NCI-H82 (cell line): Measurements from ENCODE around the gene NLGN2.
A peak's percentile ranks its signal among the peaks of the same experiment; 100 is the strongest.

ENCODE experiments used
- DNase-seq: peaks from one replicate; lab custom pipeline; 2025; lab: John Stamatoyannopoulos, UW

Gene NLGN2

DNA sequence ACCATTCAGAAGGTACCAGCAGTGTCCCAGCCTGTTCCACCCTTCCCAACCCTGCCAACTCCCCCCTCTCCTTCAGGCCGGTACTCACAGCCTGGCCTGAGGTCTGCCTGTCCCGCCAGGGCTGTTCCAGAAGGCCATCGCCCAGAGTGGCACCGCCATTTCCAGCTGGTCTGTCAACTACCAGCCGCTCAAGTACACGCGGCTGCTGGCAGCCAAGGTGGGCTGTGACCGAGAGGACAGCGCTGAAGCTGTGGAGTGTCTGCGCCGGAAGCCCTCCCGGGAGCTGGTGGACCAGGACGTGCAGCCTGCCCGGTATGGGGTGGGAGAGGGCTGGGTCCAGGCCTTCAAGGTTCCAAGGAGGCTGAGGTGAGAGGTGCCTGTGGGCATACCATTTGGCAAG is 7.2 kb downstream of the NLGN2 start:
- no peak for DNase-seq

DNA sequence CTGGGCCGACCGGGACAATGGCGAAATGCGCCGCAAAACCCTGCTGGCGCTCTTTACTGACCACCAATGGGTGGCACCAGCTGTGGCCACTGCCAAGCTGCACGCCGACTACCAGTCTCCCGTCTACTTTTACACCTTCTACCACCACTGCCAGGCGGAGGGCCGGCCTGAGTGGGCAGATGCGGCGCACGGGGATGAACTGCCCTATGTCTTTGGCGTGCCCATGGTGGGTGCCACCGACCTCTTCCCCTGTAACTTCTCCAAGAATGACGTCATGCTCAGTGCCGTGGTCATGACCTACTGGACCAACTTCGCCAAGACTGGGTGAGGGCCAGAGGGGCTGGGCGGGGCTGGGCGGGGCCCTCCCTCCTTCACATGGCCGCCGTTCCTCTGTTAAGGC is 8.1 kb downstream of the NLGN2 start:
- DNase-seq = no peak

DNA sequence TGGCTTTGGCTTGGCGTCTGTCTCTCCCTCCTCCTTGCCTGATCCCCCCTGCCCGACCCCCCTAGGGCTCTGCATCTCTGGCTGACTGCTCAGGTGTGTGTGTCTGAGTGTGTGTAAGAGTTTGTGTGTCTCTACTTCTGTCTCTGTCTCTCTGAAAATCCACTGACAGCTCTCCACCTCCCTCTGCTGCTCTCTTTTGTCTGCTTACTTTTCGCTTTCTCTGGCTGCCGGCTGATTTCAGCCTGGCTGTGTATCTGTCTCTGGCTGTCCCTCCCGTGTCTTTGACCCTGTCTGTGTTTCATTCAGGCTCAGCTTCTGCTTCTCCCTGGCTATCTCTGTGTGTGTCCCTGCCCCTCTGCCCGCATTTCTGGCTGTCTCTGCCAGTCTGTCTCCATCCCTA is 8.7 kb downstream of the NLGN2 start:
- no peak for DNase-seq

DNA sequence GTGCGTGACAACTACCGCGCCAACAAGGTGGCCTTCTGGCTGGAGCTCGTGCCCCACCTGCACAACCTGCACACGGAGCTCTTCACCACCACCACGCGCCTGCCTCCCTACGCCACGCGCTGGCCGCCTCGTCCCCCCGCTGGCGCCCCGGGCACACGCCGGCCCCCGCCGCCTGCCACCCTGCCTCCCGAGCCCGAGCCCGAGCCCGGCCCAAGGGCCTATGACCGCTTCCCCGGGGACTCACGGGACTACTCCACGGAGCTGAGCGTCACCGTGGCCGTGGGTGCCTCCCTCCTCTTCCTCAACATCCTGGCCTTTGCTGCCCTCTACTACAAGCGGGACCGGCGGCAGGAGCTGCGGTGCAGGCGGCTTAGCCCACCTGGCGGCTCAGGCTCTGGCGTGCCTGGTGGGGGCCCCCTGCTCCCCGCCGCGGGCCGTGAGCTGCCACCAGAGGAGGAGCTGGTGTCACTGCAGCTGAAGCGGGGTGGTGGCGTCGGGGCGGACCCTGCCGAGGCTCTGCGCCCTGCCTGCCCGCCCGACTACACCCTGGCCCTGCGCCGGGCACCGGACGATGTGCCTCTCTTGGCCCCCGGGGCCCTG is 9.5 kb downstream of the NLGN2 start:
- DNase-seq = no peak

DNA sequence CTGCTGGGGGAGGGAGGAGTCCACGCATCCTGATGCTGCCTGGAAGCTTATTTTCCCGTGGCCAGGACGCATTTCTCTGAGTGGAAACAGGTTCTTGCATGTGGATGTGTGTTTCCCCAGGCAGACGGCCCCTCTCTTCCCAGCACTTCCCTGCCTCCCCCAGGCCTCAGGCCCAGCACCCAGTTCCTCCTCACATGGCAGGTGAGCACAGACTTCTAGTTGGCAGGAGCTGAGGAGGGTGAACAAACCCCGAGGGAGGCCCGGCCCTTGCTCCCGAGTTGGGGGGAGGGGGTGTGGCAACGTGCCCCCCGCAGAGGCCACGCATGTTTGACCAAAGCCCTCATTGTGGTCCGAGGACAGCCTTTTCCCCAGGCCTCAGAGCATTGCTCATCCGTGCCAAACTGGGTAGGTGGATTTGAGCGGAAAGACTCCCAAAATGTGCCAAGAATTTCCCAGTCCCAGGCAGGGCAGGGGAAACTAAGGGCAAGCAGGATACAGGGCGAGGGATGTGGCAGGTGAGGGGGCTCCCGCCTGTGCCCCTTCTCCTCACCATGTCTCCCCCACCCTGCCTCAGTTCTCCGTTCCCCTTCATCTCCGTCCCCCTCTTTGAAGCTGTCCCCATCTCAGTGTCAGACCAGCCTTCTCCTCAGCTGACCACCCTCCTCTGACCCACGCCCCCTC is 11.0 kb downstream of the NLGN2 start:
- DNase-seq = no peak

DNA sequence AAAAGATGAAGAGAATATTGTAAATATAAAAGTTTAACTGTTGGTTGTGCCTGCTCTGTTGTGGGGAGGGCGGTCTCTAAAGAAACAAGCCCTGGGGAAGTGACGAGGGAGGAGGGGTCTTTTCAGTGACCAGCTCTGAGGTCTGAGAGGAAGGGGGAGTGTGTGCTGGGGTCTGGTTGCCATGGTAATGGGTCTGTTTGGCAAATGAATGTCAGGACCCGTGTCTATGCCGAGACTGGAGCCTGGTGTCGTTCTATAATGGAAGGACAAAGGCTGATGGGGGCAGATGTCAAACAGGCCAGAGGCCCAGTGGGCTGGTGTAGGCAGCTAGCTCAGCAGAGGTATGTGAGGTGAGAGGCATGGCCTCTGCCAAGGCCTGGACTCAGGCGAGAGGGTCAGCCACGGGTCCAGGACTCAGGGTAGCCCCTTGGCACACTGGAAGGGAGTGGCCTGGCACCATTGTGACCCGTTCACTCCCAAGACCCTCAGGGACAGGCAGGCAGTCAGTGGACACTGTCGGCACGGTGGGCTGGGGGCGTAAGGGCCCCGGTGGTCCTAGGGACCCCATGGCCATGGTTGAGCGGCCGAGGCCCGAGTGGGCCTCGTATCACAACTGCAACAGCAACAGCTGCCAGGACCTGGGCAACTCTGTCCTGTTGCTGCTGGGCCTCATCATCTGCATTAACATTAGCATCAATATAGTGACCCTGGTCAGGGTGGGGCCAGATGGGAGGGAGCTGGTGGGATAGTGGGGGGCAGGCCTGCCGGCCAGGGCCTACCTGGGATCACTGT is 12.4 kb downstream of the NLGN2 start, which contains the start of gene SPEM1:
Gene SPEM1 (plus strand): TSS at position 506 of the 792 bp plus-strand sequence. CDS start 61 bp downstream, at position 567.
- no peak for DNase-seq

DNA sequence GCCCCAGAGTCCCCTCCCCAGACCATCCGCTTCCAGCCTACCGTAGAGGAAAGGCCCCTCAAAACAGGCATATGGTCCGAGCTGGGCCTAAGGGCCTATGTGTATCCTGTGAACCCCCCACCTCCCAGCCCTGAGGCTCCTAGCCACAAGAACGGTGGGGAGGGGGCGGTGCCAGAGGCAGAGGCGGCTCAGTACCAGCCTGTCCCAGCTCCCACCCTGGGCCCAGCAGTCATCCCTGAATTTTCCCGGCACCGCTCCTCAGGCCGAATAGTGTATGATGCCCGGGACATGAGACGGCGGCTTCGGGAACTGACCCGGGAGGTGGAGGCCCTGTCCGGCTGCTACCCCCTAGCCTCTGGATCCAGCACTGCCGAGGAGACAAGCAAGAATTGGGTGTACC is 13.5 kb downstream of the NLGN2 start:
- no peak for DNase-seq

DNA sequence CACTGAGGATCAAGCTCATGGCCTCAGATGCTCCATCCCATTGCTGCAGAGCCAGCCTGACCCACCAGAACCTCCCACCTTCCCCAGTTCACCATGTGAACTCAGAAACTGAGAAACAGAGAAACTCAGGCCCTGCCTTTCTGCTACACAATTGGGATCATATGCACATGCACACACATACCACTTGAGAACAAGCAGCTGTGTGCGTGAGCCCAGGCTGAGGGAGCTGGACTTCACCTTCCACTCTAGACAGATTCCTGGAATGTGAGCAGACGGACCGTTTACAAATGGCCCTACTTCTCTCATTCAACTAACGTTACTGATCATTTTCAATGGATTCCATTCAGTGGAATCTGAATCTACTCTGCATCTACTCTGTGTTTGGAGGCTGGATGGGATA is 16.0 kb downstream of the NLGN2 start:
- no peak for DNase-seq

DNA sequence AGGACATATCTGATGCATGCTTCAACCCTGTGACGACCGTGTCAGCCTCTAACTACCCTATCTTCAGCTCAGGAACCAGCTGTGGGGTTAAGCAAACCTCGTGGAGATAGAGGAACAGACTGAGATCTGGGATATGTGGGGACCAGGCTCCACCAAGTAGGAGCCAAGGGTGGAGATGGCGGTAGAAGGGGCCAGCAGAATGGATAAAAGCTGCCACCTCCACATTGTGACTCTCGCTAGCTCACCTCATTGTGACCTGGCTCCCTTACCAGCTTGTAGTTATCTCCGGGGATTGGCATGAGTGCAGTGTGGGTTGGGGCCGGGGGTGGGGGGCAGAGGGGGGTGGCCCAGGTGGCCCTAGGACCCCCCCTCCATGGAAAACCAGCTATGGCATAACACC is 17.7 kb downstream of the NLGN2 start, which contains the start of gene SPEM2:
Gene SPEM2 (plus strand): TSS at position 301 of the 400 bp plus-strand sequence. CDS start 73 bp downstream, at position 374.
- DNase-seq = no peak

DNA sequence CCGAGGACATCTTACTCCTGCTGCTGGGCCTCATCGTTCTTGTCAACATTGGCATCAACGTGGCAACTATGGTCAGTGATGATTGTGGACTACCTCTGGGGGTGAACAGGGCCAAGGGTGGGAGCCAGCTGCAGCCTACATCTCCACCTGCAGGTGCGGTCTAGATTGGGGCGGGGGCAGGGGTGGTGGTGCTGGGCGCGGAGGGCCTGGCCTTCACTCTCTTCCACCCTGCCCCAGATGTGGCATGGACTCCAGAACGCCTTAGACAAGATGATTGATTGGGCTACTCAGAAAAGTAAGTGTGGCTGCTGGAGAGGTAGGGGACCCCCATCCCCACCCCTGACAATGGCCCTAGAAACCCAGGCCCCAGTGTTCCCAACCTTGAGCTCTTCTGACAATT is 18.1 kb downstream of the NLGN2 start:
- DNase-seq = no peak

DNA sequence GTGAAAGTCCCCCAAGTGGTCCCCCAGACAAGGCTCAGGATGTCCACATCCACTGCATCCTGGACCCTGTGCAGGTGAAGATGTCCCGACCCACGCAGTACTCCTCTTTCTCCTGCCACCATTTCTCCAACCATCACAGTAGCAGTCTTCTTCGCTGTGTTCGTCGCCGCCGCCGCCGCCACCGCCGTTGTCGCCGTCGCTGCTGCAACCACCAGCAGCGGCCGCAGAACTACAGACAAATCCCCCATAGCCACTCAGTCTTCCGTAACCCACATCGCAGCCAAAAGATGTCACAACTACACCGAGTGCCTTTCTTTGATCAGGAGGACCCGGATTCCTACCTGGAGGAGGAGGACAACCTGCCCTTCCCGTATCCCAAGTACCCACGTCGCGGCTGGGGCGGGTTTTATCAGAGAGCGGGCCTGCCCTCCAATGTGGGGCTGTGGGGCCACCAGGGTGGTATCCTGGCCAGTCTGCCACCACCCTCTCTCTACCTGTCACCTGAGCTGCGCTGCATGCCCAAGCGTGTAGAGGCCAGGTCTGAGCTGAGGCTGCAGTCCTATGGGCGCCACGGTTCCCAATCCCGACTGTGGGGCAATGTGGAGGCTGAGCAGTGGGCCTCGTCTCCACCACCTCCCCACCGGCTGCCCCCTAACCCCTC is 18.7 kb downstream of the NLGN2 start:
- DNase-seq = no peak

DNA sequence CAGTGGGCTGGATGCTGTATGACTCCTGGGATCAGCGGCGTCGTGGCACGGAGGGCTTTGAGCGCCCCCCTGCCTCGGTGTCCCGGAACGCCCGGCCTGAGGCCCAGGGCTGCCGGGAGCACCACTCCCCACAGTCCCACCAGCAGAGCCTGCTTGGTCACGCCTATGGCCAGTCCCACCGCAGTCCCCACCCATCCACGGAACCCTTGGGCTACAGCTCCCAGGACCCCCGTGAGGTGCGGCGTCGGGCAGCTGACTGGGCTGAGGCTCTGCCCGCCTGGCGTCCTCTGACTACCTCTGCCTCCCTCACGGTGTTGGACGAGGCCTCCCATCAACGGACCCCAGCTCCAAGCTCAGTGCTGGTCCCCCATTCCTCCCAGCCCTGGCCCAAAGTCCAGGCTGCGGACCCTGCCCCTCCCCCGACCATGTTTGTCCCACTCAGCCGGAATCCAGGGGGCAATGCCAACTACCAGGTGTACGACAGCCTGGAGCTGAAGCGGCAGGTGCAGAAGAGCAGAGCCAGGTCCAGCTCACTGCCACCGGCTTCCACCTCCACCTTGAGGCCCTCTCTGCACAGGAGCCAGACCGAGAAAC is 19.3 kb downstream of the NLGN2 start:
- DNase-seq = no peak

DNA sequence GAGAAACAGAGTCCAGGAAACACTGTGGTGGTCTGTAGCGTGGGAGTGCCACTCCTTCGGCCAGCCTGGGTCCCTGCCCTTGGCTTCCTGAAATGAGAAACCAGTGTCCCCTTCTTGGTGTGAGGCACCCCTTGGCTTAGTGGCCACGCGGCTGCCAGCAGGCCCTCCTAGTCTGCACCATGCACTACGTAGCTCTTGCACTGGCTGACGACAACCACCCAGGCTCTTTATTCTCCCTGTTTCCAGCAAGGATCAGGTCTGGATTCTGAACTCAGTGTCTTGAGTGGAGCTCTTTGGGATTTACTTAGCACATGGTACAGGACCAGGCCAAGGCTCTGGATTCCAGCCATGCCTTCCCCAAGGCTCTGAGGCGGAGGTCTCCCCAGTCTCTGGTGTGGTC is 19.9 kb downstream of the NLGN2 start:
- no peak for DNase-seq

DNA sequence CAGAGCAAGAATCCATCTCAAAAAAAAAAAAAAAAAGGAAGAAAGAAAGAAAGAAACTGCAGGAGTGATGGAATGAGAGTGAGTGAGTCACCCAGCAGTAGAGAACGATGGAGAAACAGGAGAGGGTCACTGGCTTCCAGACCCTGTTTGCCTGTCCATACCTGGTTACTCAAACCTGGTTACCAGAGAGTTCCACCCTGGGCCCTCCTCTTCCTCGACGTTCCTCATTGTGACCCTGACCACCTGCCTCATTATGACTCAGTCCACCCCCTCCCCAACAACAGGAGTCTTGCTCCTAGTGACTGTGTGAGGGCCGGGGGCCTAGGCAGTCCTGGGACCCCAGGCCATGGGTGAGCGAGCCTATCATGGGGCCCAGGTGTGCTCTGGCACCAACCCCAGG is 20.9 kb downstream of the NLGN2 start, which contains the start of gene SPEM3:
Gene SPEM3 (plus strand): TSS at position 301 of the 400 bp plus-strand sequence. CDS start 46 bp downstream, at position 347.
- DNase-seq = no peak

DNA sequence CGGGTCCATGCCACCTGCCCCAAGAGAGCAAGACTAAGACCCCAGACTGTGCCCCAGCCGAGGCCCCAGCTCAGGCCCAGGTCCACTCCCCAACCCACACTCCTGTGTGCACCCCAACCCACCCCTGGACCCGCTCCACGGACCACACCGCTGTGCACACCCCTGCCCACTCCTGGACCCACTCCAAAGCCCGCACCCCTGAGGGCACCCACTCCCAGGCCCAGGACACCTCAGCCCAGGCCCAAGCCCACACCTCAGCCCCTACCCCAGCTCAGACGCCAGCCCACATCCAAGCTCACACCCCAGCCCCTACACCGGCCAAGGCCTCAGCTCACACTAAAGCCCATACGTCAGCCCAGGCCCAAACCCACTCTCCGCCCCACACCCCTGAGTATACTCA is 22.1 kb downstream of the NLGN2 start:
- no peak for DNase-seq

DNA sequence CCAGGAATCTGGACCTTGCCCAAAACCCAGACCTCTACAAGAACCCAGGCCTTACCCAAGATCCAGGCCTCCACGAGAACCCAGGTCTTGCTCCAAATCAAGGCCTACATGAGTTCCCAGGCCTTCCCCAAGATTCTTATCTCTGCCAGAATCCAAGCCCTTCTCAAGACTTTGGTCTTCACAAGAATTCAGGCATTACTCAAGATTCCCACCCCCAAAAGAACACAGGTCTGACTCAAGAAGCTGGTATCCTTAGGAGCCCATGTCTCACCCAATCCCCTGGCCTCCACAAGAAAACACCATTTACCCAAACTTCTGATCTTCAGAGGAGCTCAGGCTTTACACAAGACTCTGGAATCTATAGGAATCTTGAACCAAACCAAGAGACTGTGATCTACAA is 23.6 kb downstream of the NLGN2 start:
- no peak for DNase-seq

DNA sequence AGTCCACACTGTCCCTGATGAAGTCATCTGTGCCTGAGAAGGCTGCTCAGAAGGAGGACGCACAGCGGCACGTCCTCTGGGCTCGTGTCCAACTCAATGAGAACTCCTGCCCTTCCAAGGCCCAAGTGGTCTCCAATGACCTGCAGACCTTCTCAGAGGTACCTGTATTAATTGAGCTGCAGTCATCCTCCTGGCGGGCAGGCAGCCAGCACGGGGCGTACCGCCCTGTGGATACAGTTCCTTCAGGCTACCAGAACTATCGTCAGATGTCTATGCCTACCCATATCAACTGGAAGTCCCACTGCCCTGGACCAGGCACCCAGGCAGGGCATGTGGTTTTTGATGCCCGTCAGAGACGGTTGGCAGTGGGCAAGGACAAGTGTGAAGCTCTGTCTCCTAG is 24.7 kb downstream of the NLGN2 start:
- no peak for DNase-seq

DNA sequence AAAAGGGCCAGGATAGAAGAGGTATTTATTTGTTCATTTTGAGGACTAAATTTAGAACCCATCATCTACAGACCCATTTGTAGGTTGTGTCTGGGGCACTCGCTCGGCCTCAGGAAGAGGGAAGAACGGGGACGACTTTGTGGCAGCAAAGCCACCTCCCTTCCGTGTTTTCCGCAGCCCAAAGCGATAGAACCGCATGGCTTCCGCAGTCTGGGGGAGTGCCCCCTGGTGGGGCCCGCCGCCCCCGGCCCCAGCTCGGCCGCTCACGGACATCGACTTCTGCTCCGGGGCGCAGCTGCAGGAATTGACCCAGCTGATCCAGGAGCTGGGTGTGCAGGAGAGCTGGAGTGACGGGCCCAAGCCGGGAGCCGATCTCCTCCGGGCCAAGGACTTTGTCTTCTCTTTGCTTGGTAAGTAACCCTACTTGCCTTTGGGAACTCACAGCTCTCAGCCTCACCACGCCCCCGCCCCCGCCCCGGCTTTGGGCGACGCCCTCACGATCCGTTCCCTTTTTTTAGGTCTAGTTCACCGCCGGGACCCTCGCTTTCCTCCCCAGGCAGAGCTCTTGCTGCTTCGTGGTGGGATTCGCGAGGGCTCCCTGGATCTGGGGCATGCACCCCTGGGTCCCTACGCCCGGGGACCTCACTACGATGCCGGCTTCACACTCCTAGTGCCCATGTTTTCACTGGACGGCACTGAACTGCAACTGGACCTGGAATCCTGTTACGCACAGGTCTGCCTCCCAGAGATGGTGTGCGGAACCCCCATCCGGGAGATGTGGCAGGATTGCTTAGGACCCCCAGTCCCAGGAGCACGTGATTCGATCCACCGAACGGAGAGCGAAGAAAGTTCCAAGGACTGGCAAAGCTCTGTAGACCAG is 28.3 kb downstream of the NLGN2 start:
- peak; percentile 73 for DNase-seq

DNA sequence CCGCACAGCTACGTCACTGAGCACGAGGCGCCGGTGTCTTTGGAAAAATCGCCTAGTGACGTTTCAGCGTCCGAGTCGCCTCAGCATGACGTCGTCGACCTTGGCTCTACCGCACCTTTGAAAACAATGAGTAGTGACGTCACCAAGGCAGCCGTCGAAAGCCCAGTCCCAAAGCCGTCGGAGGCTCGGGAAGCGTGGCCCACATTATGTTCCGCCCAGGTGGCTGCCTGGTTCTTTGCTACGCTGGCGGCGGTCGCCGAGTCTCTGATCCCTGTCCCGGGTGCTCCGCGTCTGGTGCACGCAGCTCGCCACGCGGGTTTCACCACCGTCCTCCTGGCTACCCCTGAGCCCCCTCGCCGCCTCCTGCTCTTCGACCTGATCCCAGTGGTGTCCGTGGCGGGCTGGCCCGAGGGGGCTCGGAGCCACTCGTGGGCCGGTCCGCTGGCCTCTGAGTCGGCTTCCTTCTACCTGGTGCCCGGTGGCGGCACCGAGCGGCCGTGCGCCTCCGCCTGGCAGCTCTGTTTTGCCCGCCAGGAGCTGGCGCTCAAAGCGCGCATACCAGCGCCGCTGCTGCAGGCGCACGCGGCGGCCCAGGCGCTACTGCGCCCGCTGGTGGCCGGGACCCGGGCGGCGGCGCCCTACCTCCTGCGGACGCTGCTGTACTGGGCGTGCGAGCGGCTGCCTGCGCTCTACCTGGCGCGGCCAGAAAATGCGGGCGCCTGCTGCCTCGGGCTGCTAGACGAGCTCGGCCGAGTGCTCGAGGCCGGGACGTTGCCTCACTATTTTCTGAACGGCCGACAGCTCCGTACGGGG is 29.1 kb downstream of the NLGN2 start:
- DNase-seq = peak; percentile 91

DNA sequence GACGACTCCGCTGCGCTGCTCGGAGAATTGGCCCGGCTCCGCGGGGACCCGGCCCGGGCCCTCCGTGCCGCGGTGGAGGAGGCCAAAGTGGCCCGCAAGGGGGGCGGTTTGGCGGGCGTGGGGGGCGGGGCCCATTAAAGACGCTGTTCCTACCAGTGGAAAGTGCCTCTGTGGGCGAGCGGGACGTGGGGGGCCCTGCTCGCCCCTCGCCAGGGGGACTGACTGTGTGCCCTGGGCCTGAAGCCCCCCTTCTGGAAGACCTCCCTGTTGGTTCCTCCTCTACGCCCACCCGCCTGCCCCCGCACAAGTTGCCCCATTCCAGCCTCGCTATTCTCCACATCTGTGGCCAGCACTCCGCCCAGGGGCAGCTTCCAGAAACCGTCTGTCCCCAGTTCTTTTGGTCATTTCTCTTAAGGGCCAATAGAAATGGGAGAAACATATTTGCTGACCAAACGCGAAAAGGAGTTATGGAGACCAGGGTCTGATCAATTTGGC is 29.8 kb downstream of the NLGN2 start:
- no peak for DNase-seq
